HG02642 (cell line): ENCODE measurements around the gene JAML.

Experiments used
- ATAC-seq: cut with Tn5 transposase; IDR thresholded peaks from one replicate; pipeline ENCODE4 v1.9.1; 2021; ENCODE audit warnings: mild to moderate bottlenecking; ENCODE audit not compliant: unreplicated experiment, poor library complexity

The JAML gene

GRCh38 chr11:118240999-118241763 lies 16.4 kb upstream of the JAML start:
- ATAC-seq, result peak; percentile 83

DNA sequence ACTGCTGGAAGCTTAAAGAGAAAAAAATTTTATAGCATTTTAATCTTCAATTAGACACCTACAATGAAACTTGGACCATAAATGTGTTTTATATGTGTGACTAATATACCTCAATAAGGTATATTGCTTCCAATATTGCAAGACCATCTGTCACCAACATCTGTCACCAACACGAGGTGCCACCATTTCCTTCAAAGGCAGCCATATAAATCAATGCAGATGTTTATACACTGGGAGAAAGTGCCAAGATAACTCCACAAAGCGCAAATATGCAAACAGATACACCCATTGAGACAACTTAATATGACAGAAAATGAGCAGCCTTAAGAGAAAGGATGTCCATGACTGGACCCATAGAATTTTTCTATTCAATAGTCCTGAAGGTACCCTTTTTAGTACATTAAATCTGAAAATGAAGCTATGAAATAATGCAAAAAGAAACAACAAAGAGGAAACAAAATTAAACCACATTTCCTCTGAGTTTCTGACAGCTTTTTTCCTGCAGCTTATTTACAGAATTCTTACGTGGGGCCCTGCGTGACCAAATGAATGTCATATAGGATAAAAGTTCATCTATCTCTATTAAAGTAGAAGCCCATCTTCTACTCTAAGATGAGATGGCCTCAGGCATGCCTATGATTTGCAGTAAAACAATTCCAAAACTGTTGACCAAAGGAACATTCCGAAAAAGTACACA lies 14.8 kb upstream of the JAML start:
- ATAC-seq, result no peak

DNA sequence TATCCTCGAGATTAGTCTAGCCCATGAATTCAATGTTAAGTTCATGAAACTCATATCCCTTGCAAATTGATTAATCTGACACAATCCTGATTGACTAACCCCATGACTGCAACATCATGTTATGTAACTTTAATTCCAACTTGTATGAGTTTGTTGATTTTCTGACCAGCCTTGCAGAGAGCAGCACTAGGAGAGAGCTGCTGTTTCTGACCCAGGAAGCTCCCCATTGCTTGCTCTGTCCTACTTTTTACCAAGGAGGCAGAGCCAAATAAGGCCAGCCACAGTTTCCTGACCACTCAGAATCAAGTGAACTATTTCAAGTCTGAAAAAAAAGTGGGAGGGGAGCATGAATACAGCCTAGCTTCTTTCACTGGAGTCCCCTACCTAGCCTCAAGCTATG lies 14.1 kb upstream of the JAML start:
- no peak for ATAC-seq

GRCh38 chr11:118238421-118238820 lies 13.6 kb upstream of the JAML start:
- no peak for ATAC-seq

DNA sequence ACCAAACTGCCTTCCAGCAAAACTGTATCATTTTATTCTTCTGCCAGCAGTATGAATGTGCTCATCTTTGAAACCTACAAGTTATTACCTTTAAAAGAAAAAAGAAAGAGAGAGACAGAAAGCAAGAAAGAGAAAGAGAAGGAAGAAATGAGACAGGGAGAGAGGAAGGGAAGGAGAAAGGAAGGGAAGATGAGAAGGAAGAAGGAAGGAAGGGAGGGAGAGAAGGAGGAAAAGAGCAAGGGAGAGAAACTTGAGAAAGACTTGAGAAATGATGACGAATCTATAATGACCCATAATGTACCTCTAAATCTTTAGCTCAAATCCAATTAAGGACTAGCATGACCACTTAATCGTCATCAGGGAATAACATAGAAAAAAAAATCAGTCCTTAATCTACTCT lies 11.4 kb upstream of the JAML start:
- ATAC-seq, result no peak

DNA sequence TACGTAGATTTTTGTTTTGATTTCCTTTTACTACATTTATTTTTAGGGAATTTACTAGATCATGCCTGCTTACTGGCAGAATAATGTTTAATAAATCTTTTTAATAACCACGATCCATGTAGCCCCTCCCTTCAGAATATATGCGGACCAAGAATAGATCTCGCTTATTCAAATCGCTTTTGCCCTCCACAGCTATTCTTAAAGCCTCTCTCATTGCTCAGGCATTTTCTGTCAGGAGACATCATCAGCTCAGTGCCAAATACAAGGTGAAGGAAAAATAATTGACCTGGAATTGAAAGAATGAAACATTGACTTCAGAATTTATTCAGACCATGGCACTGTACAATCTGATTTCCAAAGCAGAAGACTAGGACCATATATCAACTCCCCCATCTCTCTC lies 10.0 kb upstream of the JAML start:
- ATAC-seq, result no peak

DNA sequence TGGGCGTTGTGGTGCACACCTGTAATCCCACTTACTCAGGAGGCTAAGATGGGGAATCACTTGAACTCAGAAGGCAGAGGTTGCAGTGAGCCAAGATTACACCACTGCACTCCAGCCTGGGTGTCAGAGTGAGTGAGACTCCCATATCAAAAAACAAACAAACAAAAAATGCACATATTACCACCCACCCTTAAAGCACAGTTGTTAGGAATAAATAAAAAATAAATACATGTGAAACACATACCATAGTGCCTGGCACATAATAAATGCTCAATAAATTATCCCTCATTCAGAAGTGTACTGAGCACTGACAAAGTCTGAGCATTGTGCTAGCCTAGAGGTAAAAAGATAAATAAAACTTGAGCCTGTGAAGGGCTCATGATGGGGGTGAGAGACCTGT lies 9.0 kb upstream of the JAML start:
- no peak for ATAC-seq

DNA sequence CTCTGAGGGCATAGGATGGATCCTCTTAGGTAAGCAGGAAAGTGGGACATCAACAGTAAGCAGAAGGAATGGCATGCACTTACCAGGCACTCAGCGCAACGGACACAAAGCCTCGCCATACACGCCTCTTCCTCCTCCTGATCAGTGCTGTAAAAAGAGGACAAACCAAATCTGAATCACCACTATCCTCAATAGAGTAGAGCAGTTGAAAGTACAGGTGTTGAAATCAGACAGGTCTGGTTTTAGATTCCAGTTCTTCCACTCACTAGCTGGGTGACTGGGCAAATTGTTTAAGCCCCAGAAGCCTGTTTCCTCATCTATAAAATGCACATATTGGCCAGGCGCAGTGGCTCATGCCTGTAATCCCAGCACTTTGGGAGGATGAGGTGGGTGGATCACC lies 8.6 kb upstream of the JAML start:
- ATAC-seq, result no peak

DNA sequence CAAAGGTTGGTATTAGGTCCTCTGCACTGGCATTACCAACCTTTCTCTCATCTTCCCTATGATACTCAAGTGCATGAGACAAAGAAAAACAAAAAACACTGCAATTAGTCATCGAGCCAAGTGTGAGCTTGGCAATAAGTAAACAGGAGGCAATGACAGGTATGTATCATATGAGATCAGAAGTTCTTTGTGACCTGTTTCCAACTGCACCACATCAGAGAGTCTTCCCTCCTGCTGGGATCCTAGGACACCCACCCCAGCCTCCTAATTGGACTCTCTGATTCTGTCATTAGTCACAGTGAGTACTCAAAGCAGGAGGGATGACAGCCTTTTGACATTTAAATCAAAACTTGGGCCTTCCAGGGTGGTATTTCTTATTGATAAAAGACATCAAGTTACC lies 7.8 kb upstream of the JAML start:
- ATAC-seq, result no peak

GRCh38 chr11:118231461-118231860 lies 6.7 kb upstream of the JAML start:
- ATAC-seq, result no peak

GRCh38 chr11:118230088-118230487 lies 5.3 kb upstream of the JAML start:
- ATAC-seq, result no peak

GRCh38 chr11:118229274-118229847 lies 4.5 kb upstream of the JAML start:
- ATAC-seq, result no peak

DNA sequence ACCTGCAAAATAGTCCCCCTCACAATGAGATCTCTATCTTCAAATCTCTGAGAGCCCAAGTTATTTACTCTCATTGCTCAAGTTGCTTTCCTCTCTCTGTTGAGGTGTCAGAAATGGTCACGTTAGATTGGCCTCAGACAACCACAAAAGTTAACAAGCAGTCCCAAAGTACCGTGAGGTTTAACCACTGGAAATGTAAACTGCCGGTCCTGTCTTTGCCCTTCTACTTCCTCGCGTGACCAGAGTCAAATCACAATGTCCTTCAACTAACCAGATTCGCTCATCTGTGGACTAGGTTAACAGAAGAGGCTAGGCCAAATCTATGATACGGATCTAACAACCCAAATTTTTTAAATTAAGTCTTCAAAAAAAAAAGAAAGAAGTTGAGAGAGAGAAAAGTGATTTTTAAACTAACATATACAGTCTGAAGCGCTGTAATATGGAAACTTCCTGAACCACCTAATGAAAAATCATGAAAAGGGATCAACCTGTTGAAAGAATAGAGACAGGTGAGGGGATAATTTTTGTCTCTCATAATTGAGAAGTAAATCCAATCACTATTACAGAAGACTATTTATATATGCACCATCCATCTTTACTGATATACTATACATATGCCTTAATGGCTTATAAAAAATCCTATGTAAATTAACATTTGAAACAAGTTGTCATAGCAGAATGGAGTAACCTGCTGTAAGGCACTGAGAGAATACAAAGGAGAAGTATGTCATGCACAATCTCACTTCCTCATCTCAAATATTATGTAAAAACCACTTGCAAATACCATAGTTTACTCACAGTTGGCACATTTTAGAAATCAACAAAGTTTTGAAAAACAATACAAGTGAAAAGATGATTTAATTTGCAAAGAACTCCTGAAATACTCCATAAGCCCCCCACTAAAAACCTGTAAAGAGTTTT lies 3.3 kb upstream of the JAML start:
- ATAC-seq, result peak; percentile 60

- no peak for ATAC-seq
Observed at GRCh38 chr11:118226781-118227180, 2.0 kb upstream of the JAML start.

DNA sequence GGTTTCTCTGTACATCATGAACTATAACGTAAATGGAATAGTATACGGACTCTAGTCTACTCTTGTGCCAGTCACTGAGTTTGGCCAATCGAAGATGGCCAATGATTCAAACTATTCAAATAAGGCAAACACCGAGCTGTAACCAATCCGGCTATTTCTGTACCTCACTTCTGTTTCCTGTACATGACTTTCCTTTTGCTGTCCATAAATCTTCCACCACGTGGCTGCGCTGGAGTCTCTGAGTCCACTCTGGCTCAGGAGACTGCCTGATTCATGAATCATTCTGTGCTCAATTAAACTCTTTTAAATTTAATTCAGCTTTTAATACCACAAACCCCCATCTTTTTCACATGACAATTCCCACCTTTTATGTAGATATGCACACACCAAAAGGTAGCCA lies 1.5 kb upstream of the JAML start:
- no peak for ATAC-seq

- no peak for ATAC-seq
Observed at GRCh38 chr11:118223992-118224391, 819 bp downstream of the JAML start.

DNA sequence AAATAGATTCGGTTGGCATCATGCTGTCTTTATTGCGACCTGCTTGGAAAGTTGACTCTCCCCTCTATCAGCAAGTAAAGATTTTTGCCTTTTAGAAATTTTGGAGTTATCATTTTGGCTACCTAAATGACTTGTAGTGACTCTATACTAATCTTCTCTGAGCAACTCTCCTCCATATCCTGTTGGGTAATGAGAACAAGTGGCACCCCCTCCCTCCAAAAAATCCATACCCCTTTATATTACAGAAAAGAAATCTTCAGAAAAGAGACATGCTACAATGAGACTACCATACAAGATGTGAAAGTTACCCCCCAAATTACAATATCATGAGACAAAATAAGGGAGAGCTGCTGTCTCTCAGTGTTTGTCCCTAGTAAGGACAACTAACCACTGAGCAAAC lies 1.2 kb downstream of the JAML start:
- no peak for ATAC-seq

DNA sequence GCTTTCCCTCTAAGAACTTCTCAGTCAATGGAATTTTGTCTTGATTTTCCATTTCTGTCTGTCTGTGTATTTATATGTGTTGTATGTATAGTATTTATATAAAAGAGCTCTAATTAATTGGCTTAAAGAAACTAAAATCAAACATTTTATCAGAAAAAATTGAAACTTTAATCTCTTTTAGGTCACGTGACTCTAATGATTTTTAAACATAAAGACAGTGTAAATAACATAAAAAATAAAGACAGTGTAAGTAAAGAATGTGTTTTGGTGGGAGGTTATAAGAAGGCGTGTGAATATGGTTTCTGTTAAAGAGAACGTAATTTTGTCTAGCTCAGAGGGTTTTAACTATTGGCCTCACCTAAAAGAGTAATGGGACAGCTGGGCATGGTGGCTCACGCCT lies 2.4 kb downstream of the JAML start:
- ATAC-seq, result no peak

DNA sequence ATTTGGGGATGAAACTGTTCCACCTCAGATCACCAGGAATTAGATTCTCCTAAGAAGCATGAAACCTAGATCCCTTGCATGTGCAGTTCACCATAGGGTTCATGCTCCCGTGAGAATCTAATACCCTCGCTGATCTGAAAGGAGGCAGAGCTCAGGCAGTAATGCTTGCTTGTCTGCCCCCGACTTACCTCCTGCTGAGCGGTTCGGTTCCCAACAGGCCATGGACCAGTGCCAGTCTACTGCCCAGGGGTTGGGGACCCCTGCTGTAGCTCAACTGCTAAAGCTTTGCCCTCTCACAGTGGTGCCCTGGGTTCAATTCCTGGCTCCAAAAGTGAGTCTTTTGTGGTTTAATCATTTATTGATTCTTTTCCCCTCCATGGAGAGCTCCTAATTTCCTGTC lies 3.4 kb downstream of the JAML start:
- no peak for ATAC-seq

- ATAC-seq, result no peak
Observed at GRCh38 chr11:118219732-118220131, 5.1 kb downstream of the JAML start.

GRCh38 chr11:118219244-118219643 lies 5.6 kb downstream of the JAML start:
- no peak for ATAC-seq
